ENCODE measurements around the gene LMAN1L.

DNA sequence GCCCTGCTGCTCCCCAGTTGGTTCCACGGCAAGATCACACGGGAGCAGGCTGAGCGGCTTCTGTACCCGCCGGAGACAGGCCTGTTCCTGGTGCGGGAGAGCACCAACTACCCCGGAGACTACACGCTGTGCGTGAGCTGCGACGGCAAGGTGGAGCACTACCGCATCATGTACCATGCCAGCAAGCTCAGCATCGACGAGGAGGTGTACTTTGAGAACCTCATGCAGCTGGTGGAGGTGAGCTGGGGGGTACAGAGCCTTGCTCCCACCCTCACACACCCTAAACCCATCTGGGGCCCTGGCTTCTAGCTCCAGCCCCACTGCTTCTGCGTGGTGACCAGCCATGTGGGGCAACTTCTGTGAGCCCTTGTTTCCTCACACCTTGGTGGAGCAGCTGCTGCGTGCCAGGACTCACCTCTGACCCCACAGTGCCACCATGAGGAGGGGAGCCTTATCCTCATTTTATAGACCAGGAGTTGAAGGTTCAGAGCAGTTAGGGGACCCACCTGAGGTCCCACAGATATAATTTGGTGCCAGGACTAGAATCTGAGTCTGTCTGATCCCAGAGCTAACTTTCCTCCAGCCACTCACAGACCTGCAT lies 13.3 kb upstream of the LMAN1L start:
- TF ChIP-seq CTCF (IDR thresholded peaks at IDR 0.05) (no peak), POLR2A (IDR thresholded peaks at IDR 0.05) (no peak)

Measured in Peyer's patch (tissue), 4 donors.